Effector memory CD4-positive, alpha-beta T cell (primary cell): ENCODE results near the gene KIF2C.

Experiments used
- DNase-seq, 3 donors: peaks; one replicate each; pipeline ENCODE4 v3.0.0-alpha.2; 2020
- H3K27ac ChIP-seq: 2 replicates; pipeline ENCODE4 v1.7.0; 2013; ENCODE audit warnings: mild to moderate bottlenecking, low read length, moderate library complexity; ENCODE audit not compliant: insufficient read depth, poor library complexity, severe bottlenecking
- H3K27me3 ChIP-seq: replicated peaks from 2 replicates; pipeline ENCODE4 v1.7.0; 2013; ENCODE audit warnings: mild to moderate bottlenecking, low read length; ENCODE audit not compliant: insufficient read depth, control insufficient read depth, poor library complexity, severe bottlenecking
- H3K36me3 ChIP-seq: 2 replicates; pipeline ENCODE4 v1.7.0; 2013; ENCODE audit warnings: mild to moderate bottlenecking, low read length, moderate library complexity; ENCODE audit not compliant: control insufficient read depth, insufficient read depth
- H3K4me1 ChIP-seq: 2 replicates; pipeline ENCODE4 v1.7.0; 2013; ENCODE audit warnings: low read length, mild to moderate bottlenecking; ENCODE audit not compliant: control insufficient read depth, insufficient read depth, poor library complexity, severe bottlenecking
- H3K4me3 ChIP-seq: 2 replicates; pipeline ENCODE4 v1.7.0; 2013; ENCODE audit warnings: low read length, low read depth, mild to moderate bottlenecking; ENCODE audit not compliant: insufficient read depth, poor library complexity, severe bottlenecking
- H3K9me3 ChIP-seq: 2 replicates; pipeline ENCODE4 v1.7.0; 2013; ENCODE audit warnings: mild to moderate bottlenecking, low read length, moderate library complexity; ENCODE audit not compliant: control insufficient read depth

KIF2C gene

DNA sequence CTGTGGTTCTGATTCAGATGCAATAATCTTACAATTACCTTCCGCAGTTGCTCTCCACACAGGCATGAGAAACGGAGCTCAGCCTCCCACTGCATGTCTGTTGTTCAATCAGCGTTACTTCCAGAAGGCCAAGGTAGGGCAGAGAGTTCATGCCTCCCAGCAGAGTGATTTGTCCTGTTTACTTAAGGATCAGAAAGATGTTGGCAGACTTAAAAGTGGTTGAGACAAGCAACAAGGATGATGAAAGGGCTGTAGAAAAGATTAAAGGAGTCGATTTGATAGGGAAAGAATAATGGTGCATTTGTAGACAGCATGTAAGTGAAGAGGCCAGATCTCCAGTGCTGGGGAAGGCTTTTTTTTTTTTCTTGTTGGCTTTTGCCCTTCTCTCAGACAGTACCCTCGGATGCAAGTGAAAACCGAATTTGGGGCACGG lies 38.5 kb upstream of the KIF2C start:
- no peak for DNase-seq
- no peaks in the 10 kb centered on the region for H3K27me3 ChIP-seq

DNA sequence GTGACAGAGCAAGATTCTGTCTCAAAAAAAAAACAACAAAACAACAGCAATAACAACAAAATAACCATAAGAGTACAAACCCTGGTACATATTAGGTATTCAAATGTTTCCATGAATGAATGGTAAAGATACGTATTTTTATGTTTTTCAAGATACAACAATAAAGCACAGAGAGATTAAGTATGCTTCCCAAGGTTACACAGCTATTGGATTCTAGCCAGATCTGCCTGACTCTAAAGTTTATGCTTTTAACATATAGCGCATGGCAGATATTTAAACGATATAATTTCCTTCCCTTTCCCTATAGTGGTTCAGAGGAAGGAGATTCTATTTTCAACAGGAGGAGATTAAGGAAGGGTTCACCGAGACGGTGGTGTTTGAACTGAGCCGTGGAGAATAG lies 34.2 kb upstream of the KIF2C start:
- Histone ChIP-seq H3K36me3 (no peaks in the 10 kb centered on the region), H3K4me3 (no peak overlapping the region), H3K9me3 (no peaks in the 10 kb centered on the region), H3K4me1 (peaks cover 4% of the 10 kb centered on the region), H3K27ac (no peak overlapping the region), H3K27me3 (no peaks in the 10 kb centered on the region)
- DNase-seq: no peak

More for the DNA sequence above, 38.5 kb upstream of the KIF2C start:
- no peaks in the 10 kb centered on the region for H3K9me3 ChIP-seq
- H3K27ac ChIP-seq: no peak overlapping the region
- no peaks in the 10 kb centered on the region for H3K36me3 ChIP-seq
- no peak overlapping the region for H3K4me3 ChIP-seq
- peaks cover 5% of the 10 kb centered on the region for H3K4me1 ChIP-seq

- H3K4me3 ChIP-seq: no peak overlapping the region
- peaks cover 4% of the 10 kb centered on the region for H3K4me1 ChIP-seq
- no peaks in the 10 kb centered on the region for H3K9me3 ChIP-seq
- no peak for DNase-seq
- H3K36me3 ChIP-seq: no peaks in the 10 kb centered on the region
- no peaks in the 10 kb centered on the region for H3K27me3 ChIP-seq
- H3K27ac ChIP-seq: no peak overlapping the region
Measured at GRCh38 chr1:44705938-44706337, 33.7 kb upstream of the KIF2C start.

DNA sequence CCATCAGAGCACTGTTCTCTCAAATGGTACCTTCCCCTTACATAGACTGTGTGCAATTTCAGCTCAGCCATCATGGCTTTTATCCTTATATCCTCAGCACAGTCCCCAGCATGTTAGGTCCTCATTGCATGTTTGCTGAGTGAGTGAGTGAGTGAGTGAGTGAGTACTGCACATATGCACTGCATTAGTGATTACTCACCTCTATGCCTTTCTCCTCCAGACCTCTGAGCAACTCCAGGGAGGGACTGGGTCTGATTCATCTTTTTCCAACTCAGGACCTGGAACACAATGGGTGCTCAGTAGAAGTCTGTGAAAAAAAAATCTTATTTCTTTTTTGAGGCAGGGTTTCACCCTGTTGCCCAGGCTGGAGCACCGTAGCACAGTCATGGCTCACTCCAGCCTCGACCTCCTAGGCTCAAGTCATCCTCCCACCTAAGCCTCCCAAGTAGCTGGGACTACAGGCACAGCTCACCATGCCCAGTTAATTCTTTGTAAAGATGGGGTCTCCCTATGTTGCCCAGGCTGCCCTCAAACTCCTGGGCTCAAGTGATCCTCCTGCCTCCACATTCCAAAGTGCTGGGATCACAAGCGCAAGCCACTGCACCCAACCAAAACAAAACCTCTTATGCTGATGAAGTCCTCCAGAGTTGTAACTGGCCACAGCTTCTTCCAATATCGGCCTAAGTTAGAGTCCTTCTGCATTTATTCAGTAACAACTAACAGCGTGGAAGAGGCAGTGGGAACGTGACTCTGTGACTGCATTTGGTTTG lies 32.3 kb upstream of the KIF2C start:
- H3K4me3 ChIP-seq: no peak overlapping the region
- DNase-seq: no peak
- peaks cover 4% of the 10 kb centered on the region for H3K4me1 ChIP-seq
- no peaks in the 10 kb centered on the region for H3K27me3 ChIP-seq
- H3K9me3 ChIP-seq: no peaks in the 10 kb centered on the region
- H3K27ac ChIP-seq: no peak overlapping the region
- H3K36me3 ChIP-seq: no peaks in the 10 kb centered on the region

DNA sequence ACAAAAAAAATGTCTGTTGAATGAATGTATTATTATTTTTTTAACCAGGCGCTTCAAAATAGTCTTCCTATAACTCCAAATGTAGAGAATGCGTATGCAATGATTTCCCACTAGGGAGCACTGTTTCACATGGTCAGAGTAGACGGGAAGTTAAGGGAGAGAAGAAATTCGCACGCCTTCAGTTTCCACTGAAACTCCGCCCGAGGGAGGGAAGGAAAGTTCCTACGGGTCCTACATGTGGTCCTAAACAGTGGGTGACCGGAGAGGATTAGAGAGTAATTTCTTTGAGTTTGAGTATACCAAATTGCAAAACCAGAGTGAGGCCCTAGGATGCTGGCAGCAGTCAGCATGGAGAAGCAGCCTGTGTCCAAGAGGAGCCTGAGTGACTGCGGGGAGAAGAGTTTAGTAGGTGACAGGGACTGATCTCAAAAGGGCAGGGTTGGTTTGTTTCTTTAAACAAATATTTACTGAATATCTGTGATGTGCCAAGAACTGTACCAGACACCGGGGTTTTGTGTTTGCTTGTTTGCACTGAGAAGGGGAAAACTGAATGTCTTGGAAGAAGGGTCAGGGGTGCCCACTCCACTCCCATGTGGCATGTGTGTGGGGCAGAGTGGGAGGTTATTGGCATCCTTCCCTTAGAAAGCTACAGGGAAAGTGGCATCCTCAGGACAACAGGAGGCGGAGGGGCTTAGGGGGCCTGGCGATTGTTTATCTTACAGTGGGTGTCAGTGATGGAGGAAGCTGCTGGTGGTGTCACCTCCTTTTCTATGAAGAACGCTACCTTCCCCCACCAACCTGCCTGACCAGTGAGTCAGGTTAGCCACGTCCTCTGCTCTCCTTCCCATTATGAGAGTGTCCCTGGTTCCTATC lies 31.4 kb upstream of the KIF2C start:
- Histone ChIP-seq H3K9me3 (no peaks in the 10 kb centered on the region), H3K4me3 (no peak overlapping the region), H3K27ac (no peak overlapping the region), H3K36me3 (no peaks in the 10 kb centered on the region), H3K27me3 (no peaks in the 10 kb centered on the region), H3K4me1 (peaks cover 4% of the 10 kb centered on the region)
- DNase-seq: no peak

- no peaks in the 10 kb centered on the region for H3K36me3 ChIP-seq
- no peaks in the 10 kb centered on the region for H3K9me3 ChIP-seq
- no peaks in the 10 kb centered on the region for H3K27me3 ChIP-seq
- no peaks in the 10 kb centered on the region for H3K4me1 ChIP-seq
- no peak overlapping the region for H3K4me3 ChIP-seq
- no peak overlapping the region for H3K27ac ChIP-seq
- no peak for DNase-seq
Measured at GRCh38 chr1:44713321-44713781, 26.3 kb upstream of the KIF2C start.

DNA sequence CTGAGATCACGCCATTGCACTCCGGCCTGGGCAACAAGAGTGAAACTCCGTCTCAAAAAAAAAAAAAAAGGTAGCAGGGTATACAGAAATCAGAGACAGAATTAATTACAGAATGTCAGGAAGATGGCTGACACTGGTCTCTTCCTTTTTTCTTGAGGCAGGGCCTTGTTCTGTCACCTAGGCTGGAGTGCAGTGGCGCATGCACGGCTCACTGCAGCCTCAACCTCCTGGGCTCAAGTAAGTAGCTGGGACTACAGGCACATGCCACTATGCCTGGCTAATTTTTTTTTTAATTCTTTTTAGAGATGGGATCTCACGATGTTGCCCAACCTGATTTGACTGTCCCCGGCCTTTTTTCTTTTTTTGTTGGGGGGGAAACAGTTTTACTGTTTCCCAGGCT lies 25.1 kb upstream of the KIF2C start:
- DNase-seq: no peak
- Histone ChIP-seq H3K4me3 (no peak overlapping the region), H3K36me3 (no peaks in the 10 kb centered on the region), H3K9me3 (no peaks in the 10 kb centered on the region), H3K27ac (no peak overlapping the region), H3K4me1 (peaks cover 6% of the 10 kb centered on the region), H3K27me3 (no peaks in the 10 kb centered on the region)

- Histone ChIP-seq H3K4me1 (peaks cover 10% of the 10 kb centered on the region), H3K4me3 (no peak overlapping the region), H3K9me3 (no peaks in the 10 kb centered on the region), H3K36me3 (no peaks in the 10 kb centered on the region), H3K27me3 (no peaks in the 10 kb centered on the region), H3K27ac (no peak overlapping the region)
- DNase-seq: peak; percentile 40 to 55 (median 51)
Measured at GRCh38 chr1:44714944-44715571, 24.6 kb upstream of the KIF2C start.

DNA sequence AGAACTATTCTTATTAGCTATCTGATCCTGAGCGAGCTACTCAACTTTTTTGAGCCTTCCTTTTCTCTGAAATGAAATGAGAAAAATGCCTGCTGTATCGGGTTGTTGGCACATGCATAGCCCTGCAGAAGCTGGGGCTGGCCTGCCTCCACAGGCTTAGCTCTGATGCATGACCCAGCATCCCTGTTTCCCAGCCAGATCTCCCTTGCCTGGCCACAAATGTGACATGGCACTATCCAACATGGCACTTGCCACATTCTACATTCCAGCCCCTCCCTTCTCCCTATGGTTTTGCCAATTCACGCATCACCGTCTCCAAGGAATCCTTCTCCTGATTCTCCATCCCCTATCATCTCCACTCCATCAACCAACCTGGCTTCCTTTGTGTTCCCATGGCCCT lies 22.5 kb upstream of the KIF2C start:
- Histone ChIP-seq H3K4me3 (no peak overlapping the region), H3K27me3 (no peaks in the 10 kb centered on the region), H3K9me3 (no peaks in the 10 kb centered on the region), H3K36me3 (no peaks in the 10 kb centered on the region), H3K4me1 (peaks cover 14% of the 10 kb centered on the region), H3K27ac (no peak overlapping the region)
- DNase-seq: no peak
